ENCODE data around the gene SPATA6L.

The SPATA6L gene

DNA sequence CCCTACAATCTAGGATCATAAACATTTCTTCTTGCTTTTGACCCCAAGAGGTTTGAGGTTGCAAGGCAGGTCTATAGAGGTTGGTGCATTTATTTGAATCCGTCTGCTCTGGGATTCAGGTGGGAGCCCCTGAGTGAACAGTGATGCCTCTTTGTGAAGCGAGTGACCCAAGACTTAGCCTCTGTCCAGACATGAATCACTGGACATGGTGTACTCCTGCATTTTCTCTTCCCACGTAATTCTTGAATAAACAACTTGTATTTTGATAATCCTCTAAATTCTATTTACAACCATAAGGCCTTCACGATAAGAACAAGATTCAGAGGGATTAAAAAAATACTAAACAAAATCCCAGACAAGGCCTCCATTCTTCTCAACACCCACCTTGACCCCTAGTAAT is 71.7 kb downstream of the SPATA6L start:
- Histone ChIP-seq H3K27me3 (ENCODE audit: control insufficient read depth, insufficient read depth, low read length) (no peaks in the 10 kb centered on the region), H3K9me3 (ENCODE audit: control insufficient read depth, insufficient read depth, low read length) (no peaks in the 10 kb centered on the region), H3K4me3 (ENCODE audit: low read depth, low read length) (no peak overlapping the region), H3K9ac (ENCODE audit: low read depth, low read length) (no peak overlapping the region), H3K36me3 (ENCODE audit: control insufficient read depth, insufficient read depth, low read length) (no peaks in the 10 kb centered on the region), H3K4me1 (ENCODE audit: control insufficient read depth, insufficient read depth, low read length) (peaks cover 5% of the 10 kb centered on the region)

DNA sequence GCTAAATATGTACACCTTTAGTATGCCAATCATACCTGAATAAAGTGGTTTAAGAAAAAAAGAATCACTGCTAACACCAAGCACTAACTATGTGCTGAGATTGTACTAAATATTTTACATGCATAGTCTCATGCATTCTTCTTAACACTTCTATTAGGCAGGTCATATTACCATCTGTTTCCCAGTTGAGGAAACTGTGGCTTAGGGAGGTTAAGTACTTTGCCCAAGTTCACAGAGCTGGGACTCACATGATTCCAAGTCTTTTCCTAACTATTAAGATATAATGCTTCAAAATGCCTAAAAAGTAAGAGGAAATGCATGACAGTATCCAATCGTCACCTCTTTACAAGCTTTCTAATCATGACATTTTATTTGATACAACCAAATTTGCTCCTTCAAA is 73.4 kb downstream of the SPATA6L start:
- Histone ChIP-seq H3K9me3 (ENCODE audit: control insufficient read depth, insufficient read depth, low read length) (no peaks in the 10 kb centered on the region), H3K9ac (ENCODE audit: low read depth, low read length) (no peak overlapping the region), H3K4me3 (ENCODE audit: low read depth, low read length) (no peak overlapping the region), H3K4me1 (ENCODE audit: control insufficient read depth, insufficient read depth, low read length) (peaks cover 3% of the 10 kb centered on the region), H3K36me3 (ENCODE audit: control insufficient read depth, insufficient read depth, low read length) (no peaks in the 10 kb centered on the region), H3K27me3 (ENCODE audit: control insufficient read depth, insufficient read depth, low read length) (no peaks in the 10 kb centered on the region)

GRCh38 chr9:4592295-4592694 is 74.0 kb downstream of the SPATA6L start:
- Histone ChIP-seq H3K27me3 (ENCODE audit: control insufficient read depth, insufficient read depth, low read length) (no peaks in the 10 kb centered on the region), H3K9me3 (ENCODE audit: control insufficient read depth, insufficient read depth, low read length) (no peaks in the 10 kb centered on the region), H3K4me1 (ENCODE audit: control insufficient read depth, insufficient read depth, low read length) (peaks cover 3% of the 10 kb centered on the region), H3K4me3 (ENCODE audit: low read depth, low read length) (no peak overlapping the region), H3K36me3 (ENCODE audit: control insufficient read depth, insufficient read depth, low read length) (no peaks in the 10 kb centered on the region), H3K9ac (ENCODE audit: low read depth, low read length) (no peak overlapping the region)

DNA sequence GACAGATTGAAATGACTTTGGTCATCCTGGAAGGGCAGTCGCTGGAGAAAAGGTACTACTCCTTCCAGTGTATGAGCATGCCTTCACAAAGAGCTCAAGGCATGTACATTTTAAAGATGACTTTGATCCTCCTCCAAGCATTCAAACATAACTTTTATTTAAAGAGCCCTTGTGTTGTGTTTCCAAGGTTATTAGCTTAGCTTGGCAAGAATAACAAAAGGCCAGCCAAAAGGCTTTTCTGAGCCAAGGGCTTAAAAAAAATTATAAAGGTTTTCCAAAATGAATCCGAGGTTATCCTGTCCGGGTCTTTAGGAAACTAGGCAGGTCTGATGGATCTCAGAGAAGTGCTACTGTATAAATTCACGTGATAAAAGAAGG is 75.2 kb downstream of the SPATA6L start:
- H3K4me3 ChIP-seq (ENCODE audit: low read depth, low read length) = no peak overlapping the region
- H3K36me3 ChIP-seq (ENCODE audit: control insufficient read depth, insufficient read depth, low read length) = no peaks in the 10 kb centered on the region
- H3K9me3 ChIP-seq (ENCODE audit: control insufficient read depth, insufficient read depth, low read length) = no peaks in the 10 kb centered on the region

DNA sequence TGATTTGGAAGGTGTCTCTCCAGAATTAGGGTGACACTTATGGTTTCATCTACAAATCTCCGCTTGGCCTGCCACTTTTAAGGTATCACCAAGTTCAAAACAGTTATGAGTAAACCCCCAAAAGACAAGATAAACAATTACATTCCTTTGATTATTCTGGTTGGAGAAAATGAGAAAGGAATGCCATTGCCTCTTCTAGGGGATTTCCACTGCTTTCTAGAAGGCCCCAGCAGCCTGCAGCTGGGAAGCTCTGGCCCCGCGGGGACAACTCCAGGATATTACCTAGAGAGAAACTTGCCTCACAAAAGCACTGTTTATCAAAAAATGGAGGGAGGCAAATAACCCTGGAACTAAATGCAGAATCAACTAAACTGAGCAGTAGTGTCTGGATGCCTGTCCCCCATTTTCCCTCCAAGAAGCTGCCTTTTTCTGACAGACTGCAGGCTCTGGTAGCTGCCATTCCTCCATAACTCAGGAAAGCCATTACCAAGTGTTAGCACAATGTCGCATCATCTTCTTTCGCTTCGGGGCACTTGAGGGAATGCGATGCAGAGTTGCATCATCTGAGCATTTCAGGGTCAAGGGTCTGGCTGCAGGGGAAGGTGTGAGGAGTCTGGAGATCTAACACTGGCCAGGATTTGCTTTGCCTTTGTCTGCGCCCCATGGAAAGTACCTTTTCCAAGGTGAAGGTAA is 75.7 kb downstream of the SPATA6L start:
- Histone ChIP-seq H3K4me1 (ENCODE audit: control insufficient read depth, insufficient read depth, low read length) (peaks cover 3% of the 10 kb centered on the region), H3K36me3 (ENCODE audit: control insufficient read depth, insufficient read depth, low read length) (no peaks in the 10 kb centered on the region), H3K4me3 (ENCODE audit: low read depth, low read length) (no peak overlapping the region), H3K9me3 (ENCODE audit: control insufficient read depth, insufficient read depth, low read length) (no peaks in the 10 kb centered on the region), H3K9ac (ENCODE audit: low read depth, low read length) (no peak overlapping the region), H3K27me3 (ENCODE audit: control insufficient read depth, insufficient read depth, low read length) (no peaks in the 10 kb centered on the region)

More for the DNA sequence above, 75.2 kb downstream of the SPATA6L start:
- H3K27me3 ChIP-seq (ENCODE audit: control insufficient read depth, insufficient read depth, low read length) = no peaks in the 10 kb centered on the region
- peaks cover 3% of the 10 kb centered on the region for H3K4me1 ChIP-seq (ENCODE audit: control insufficient read depth, insufficient read depth, low read length)
- H3K9ac ChIP-seq (ENCODE audit: low read depth, low read length) = no peak overlapping the region

DNA sequence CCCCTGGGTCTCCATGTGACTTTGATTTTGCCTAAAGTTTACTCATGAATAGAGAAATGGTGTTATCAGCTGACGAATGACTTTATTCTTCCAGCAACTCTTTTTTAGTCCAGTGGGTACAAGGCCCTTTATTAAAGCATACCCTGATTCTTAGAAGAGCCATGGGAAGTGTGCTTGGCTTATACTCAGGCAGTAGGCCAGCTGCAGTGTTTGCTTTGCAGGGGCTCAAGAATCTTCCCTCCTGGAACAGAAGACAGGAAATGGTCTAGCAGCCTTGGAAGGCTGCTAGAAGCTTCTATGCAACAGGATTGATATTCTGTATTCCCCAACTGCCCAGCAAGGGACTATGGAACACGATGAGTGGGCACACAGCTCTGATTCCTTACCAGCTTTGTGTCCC is 77.6 kb downstream of the SPATA6L start:
- Histone ChIP-seq H3K4me1 (ENCODE audit: control insufficient read depth, insufficient read depth, low read length) (peaks cover 3% of the 10 kb centered on the region), H3K9me3 (ENCODE audit: control insufficient read depth, insufficient read depth, low read length) (no peaks in the 10 kb centered on the region), H3K4me3 (ENCODE audit: low read depth, low read length) (no peak overlapping the region), H3K36me3 (ENCODE audit: control insufficient read depth, insufficient read depth, low read length) (no peaks in the 10 kb centered on the region), H3K9ac (ENCODE audit: low read depth, low read length) (no peak overlapping the region), H3K27me3 (ENCODE audit: control insufficient read depth, insufficient read depth, low read length) (no peaks in the 10 kb centered on the region)

DNA sequence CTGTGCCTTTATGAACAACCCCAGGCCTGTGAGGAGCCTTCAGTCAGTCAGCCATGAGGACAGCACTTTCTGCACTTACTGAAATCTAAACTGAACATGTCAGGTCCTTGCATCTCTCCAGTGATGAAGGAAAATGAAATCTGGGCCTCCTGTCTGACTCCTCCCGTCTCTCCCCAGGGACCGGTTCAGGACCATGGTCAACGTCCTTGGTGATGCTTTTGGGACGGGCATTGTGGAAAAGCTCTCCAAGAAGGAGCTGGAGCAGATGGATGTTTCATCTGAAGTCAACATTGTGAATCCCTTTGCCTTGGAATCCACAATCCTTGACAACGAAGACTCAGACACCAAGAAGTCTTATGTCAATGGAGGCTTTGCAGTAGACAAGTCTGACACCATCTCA is 81.1 kb downstream of the SPATA6L start:
- Histone ChIP-seq H3K36me3 (ENCODE audit: control insufficient read depth, insufficient read depth, low read length) (no peaks in the 10 kb centered on the region), H3K4me3 (ENCODE audit: low read depth, low read length) (no peak overlapping the region), H3K4me1 (ENCODE audit: control insufficient read depth, insufficient read depth, low read length) (no peaks in the 10 kb centered on the region), H3K9ac (ENCODE audit: low read depth, low read length) (no peak overlapping the region), H3K9me3 (ENCODE audit: control insufficient read depth, insufficient read depth, low read length) (no peaks in the 10 kb centered on the region), H3K27me3 (ENCODE audit: control insufficient read depth, insufficient read depth, low read length) (no peaks in the 10 kb centered on the region)

GRCh38 chr9:4584636-4585035 is 81.6 kb downstream of the SPATA6L start:
- Histone ChIP-seq H3K9ac (ENCODE audit: low read depth, low read length) (no peak overlapping the region), H3K9me3 (ENCODE audit: control insufficient read depth, insufficient read depth, low read length) (no peaks in the 10 kb centered on the region), H3K36me3 (ENCODE audit: control insufficient read depth, insufficient read depth, low read length) (no peaks in the 10 kb centered on the region), H3K27me3 (ENCODE audit: control insufficient read depth, insufficient read depth, low read length) (no peaks in the 10 kb centered on the region), H3K4me1 (ENCODE audit: control insufficient read depth, insufficient read depth, low read length) (no peaks in the 10 kb centered on the region), H3K4me3 (ENCODE audit: low read depth, low read length) (no peak overlapping the region)

DNA sequence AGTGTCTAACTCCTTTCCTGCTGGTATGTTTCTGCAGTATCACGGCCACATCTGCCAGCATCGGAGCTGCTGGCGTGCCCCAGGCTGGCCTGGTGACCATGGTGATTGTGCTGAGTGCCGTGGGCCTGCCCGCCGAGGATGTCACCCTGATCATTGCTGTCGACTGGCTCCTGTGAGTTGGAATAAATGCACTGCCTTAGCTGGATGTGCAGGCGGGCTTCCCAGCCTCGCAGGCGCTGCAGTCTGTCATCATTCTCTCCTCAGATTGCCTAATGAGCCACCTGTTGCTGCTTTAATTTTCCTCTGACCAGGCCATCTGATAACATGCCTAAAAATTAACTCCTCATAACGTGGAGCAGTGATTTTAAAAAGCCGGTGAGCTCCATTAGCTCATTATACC is 83.3 kb downstream of the SPATA6L start:
- no peak overlapping the region for H3K4me3 ChIP-seq (ENCODE audit: low read depth, low read length)
- no peak overlapping the region for H3K9ac ChIP-seq (ENCODE audit: low read depth, low read length)
- no peaks in the 10 kb centered on the region for H3K27me3 ChIP-seq (ENCODE audit: control insufficient read depth, insufficient read depth, low read length)
- no peaks in the 10 kb centered on the region for H3K9me3 ChIP-seq (ENCODE audit: control insufficient read depth, insufficient read depth, low read length)
- no peaks in the 10 kb centered on the region for H3K36me3 ChIP-seq (ENCODE audit: control insufficient read depth, insufficient read depth, low read length)
- H3K4me1 ChIP-seq (ENCODE audit: control insufficient read depth, insufficient read depth, low read length) = no peaks in the 10 kb centered on the region

DNA sequence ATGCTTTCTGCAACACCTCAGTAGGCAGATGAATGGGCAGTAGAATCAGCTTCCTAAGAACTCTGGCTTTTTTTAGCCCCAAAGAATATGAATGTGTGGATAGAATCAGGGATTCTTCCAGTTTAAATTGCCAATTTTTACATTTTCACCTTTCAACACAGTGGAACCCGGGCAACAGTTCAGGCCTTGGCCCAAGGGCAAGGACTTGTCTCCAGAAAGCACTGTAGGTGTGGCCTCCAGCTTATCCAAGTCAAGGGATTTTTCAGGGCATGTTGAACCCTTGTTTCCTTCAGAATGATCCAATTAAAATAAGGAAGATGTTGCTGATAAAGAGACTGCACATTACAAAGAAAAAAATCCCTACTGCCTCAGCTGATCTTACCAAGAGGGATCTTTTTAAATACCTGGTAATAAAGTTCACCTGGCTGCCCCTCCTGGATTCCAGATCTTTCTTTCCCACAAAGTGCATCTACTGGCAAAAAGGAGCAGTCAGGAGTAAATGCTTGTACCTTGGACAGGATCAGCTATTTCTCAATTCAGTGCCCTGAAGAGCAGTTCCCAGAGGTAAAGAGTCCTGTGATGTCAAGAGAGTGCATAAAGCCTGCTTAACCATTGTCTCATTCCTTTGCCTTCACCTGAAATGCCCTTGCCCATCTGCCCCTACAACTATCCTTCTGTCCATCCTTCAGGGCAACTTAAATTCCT is 84.3 kb downstream of the SPATA6L start:
- Histone ChIP-seq H3K36me3 (ENCODE audit: control insufficient read depth, insufficient read depth, low read length) (no peaks in the 10 kb centered on the region), H3K4me3 (ENCODE audit: low read depth, low read length) (no peak overlapping the region)

GRCh38 chr9:4581035-4581760 is 85.1 kb downstream of the SPATA6L start:
- no peak overlapping the region for H3K4me3 ChIP-seq (ENCODE audit: low read depth, low read length)
- no peaks in the 10 kb centered on the region for H3K4me1 ChIP-seq (ENCODE audit: control insufficient read depth, insufficient read depth, low read length)
- H3K9ac ChIP-seq (ENCODE audit: low read depth, low read length) = no peak overlapping the region

More for the DNA sequence above, 84.3 kb downstream of the SPATA6L start:
- Histone ChIP-seq H3K4me1 (ENCODE audit: control insufficient read depth, insufficient read depth, low read length) (no peaks in the 10 kb centered on the region), H3K9me3 (ENCODE audit: control insufficient read depth, insufficient read depth, low read length) (no peaks in the 10 kb centered on the region), H3K9ac (ENCODE audit: low read depth, low read length) (no peak overlapping the region), H3K27me3 (ENCODE audit: control insufficient read depth, insufficient read depth, low read length) (no peaks in the 10 kb centered on the region)

GRCh38 chr9:4579001-4579400 is 87.3 kb downstream of the SPATA6L start:
- H3K36me3 ChIP-seq (ENCODE audit: control insufficient read depth, insufficient read depth, low read length) = no peaks in the 10 kb centered on the region
- no peak overlapping the region for H3K9ac ChIP-seq (ENCODE audit: low read depth, low read length)

More at GRCh38 chr9:4581035-4581760, 85.1 kb downstream of the SPATA6L start:
- no peaks in the 10 kb centered on the region for H3K27me3 ChIP-seq (ENCODE audit: control insufficient read depth, insufficient read depth, low read length)
- H3K36me3 ChIP-seq (ENCODE audit: control insufficient read depth, insufficient read depth, low read length) = no peaks in the 10 kb centered on the region
- no peaks in the 10 kb centered on the region for H3K9me3 ChIP-seq (ENCODE audit: control insufficient read depth, insufficient read depth, low read length)

More at GRCh38 chr9:4579001-4579400, 87.3 kb downstream of the SPATA6L start:
- no peaks in the 10 kb centered on the region for H3K4me1 ChIP-seq (ENCODE audit: control insufficient read depth, insufficient read depth, low read length)
- H3K9me3 ChIP-seq (ENCODE audit: control insufficient read depth, insufficient read depth, low read length) = no peaks in the 10 kb centered on the region
- H3K4me3 ChIP-seq (ENCODE audit: low read depth, low read length) = no peak overlapping the region
- H3K27me3 ChIP-seq (ENCODE audit: control insufficient read depth, insufficient read depth, low read length) = no peaks in the 10 kb centered on the region

All from iPS-15b (cell line).